ENCODE data around the gene MAST4. TPM values are rescaled to one million over a fixed set of nuclear protein-coding genes. Genes with fewer than 3 reads are reported as not detected.

MAST4 gene
- total and polyA plus RNA-seq, 2 of the 8 experiments (the other 6 are each of a cell fraction or from before 2014, with no cell fraction given): 1.5 to 2.6 TPM

DNA sequence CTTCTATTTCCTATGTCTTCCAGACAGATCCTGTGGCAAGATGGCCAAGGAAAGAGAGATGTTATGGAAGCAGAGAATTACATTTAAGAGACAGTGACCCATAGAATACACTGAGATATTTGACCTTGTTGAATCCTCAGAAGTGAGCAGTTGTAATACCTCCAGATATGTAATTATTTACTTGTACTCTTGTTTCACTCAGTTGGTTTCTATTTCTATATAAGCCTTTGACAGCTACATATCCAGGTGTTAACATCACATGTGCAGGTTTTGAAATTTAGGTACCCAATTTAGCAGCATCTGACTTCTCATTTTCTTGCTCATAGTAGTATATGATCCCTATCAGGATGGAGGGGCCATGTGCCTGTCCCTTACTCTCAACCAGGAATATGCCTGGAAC lies 330.9 kb downstream of the MAST4 start:
- Histone ChIP-seq H3K9ac (replicated peaks in 1 of 4; ENCODE audit: extremely low read depth in 1 of 4, low read depth in 3 of 4, low read length in 3 of 4) (no peak overlapping the region), H2BK12ac (ENCODE audit: low read depth, low read length) (no peak overlapping the region), H4K8ac (ENCODE audit: extremely low read depth, insufficient read depth, low read length) (no peak overlapping the region), H3K14ac (ENCODE audit: insufficient read length) (no peak overlapping the region), H2BK15ac (ENCODE audit: low read length) (no peak overlapping the region), H3K9me3 (ENCODE audit: insufficient read depth in 2 of 2, low read depth in 1 of 2, low read length in 1 of 2) (no peaks in the 10 kb centered on the region), H2BK20ac (ENCODE audit: low read length) (no peak overlapping the region), H3K4me2 (ENCODE audit: insufficient read depth in 1 of 2, low read depth in 2 of 2, low read length in 2 of 2) (no peak overlapping the region), H3K23ac (ENCODE audit: insufficient read length) (no peak overlapping the region), H4K20me1 (replicated peaks in 1 of 2; ENCODE audit: control insufficient read depth in 1 of 2, insufficient read depth in 2 of 2, low read length in 2 of 2) (no peaks in the 10 kb centered on the region), H4K5ac (ENCODE audit: insufficient read length, low read depth, low read length) (no peak overlapping the region), H3K27me3 (replicated peaks in 1 of 4; ENCODE audit: control insufficient read depth in 3 of 4, extremely low read depth in 1 of 4, insufficient read depth in 3 of 4, low read length in 3 of 4) (no peaks in the 10 kb centered on the region; a peak in 1 of 7 replicates), H2BK5ac (ENCODE audit: low read depth, low read length) (no peak overlapping the region), H3K36me3 (ENCODE audit: control insufficient read depth in 2 of 4, insufficient read depth in 4 of 4, low read length in 3 of 4) (no peaks in the 10 kb centered on the region), H2AFZ (ENCODE audit: low read length) (no peak overlapping the region), H3K27ac (ENCODE audit: low read depth, low read length) (no peak overlapping the region), H2BK120ac (replicated peaks; ENCODE audit: low read depth, low read length) (no peak overlapping the region), H3K79me1 (ENCODE audit: low read depth, low read length) (no peaks in the 10 kb centered on the region), H3K79me2 (ENCODE audit: control insufficient read depth in 1 of 2, insufficient read depth in 2 of 2, low read length in 2 of 2) (no peaks in the 10 kb centered on the region), H3K4me1 (replicated peaks in 1 of 4; ENCODE audit: control insufficient read depth in 3 of 4, insufficient read depth in 4 of 4, low read length in 3 of 4) (no peaks in the 10 kb centered on the region), H2AK5ac (ENCODE audit: low read depth, low read length) (no peak overlapping the region), H3K56ac (replicated peaks; ENCODE audit: insufficient read length, low read depth, low read length) (no peak overlapping the region), H3K23me2 (ENCODE audit: low read depth, low read length) (no peaks in the 10 kb centered on the region), H3K18ac (ENCODE audit: extremely low read depth, low read length) (no peak overlapping the region), H3K4ac (replicated peaks; ENCODE audit: insufficient read length, low read depth, low read length) (no peak overlapping the region), H3K4me3 (ENCODE audit: extremely low read depth in 1 of 4, insufficient read depth in 2 of 4, low read depth in 3 of 4, low read length in 4 of 4) (no peak overlapping the region), H4K91ac (replicated peaks; ENCODE audit: insufficient read length, low read length) (no peak overlapping the region)
- TF ChIP-seq KDM4A (IDR thresholded peaks at IDR 0.05; ENCODE audit: low read depth, low read length, severe bottlenecking): no peak
- no peak for TF ChIP-seq TAF7 (optimal IDR thresholded peaks at IDR 0.05; ENCODE audit: borderline replicate concordance, low read depth, low read length)
- TF ChIP-seq HDAC6 (IDR thresholded peaks at IDR 0.05; ENCODE audit: low read depth, low read length): no peak
- ChIA-PET CTCF (ENCODE audit: partially characterized antibody) (interaction anchor here (1.5 kb wide), 1 partner anchor 39 kb away, joined by 3 read pairs; no protein-coding TSS in a partner anchor), POLR2A (ENCODE audit: partially characterized antibody) (no interaction called here)
- DNase-seq (ENCODE audit: low read depth in 1 of 2, low spot score in 2 of 2) (no peak), FAIRE-seq (no peak)

Measured in H1 (cell line).